Measurements from ENCODE around the gene MEIS2.

The MEIS2 gene

GRCh38 chr15:36886191-36886590 is 214.2 kb downstream of the MEIS2 start:
- DNase-seq: no peak

- no peak for DNase-seq
Observed at GRCh38 chr15:36885771-36886170, 214.6 kb downstream of the MEIS2 start.

GRCh38 chr15:36884936-36885635 is 215.3 kb downstream of the MEIS2 start:
- DNase-seq: no peak

- DNase-seq: no peak
Observed at GRCh38 chr15:36884518-36884875, 215.9 kb downstream of the MEIS2 start.

GRCh38 chr15:36883713-36884517 is 216.4 kb downstream of the MEIS2 start:
- peak; percentile 81 for DNase-seq

GRCh38 chr15:36882487-36883131 is 217.7 kb downstream of the MEIS2 start:
- DNase-seq: no peak

- DNase-seq: no peak
Observed at GRCh38 chr15:36882056-36882455, 218.3 kb downstream of the MEIS2 start.

- DNase-seq: no peak
Observed at GRCh38 chr15:36881516-36881915, 218.8 kb downstream of the MEIS2 start.

- DNase-seq: no peak
Observed at GRCh38 chr15:36880913-36881460, 219.4 kb downstream of the MEIS2 start.

GRCh38 chr15:36880224-36880912 is 220.0 kb downstream of the MEIS2 start:
- no peak for DNase-seq

GRCh38 chr15:36879568-36880222 is 220.7 kb downstream of the MEIS2 start:
- no peak for DNase-seq

GRCh38 chr15:36878684-36879262 is 221.6 kb downstream of the MEIS2 start:
- no peak for DNase-seq

GRCh38 chr15:36877796-36878683 is 222.3 kb downstream of the MEIS2 start:
- DNase-seq: no peak

GRCh38 chr15:36877294-36877693 is 223.1 kb downstream of the MEIS2 start:
- no peak for DNase-seq

GRCh38 chr15:36875740-36876334 is 224.5 kb downstream of the MEIS2 start:
- no peak for DNase-seq

- DNase-seq: no peak
Observed at GRCh38 chr15:36874930-36875329, 225.4 kb downstream of the MEIS2 start.

GRCh38 chr15:36867436-36867835 is 232.9 kb downstream of the MEIS2 start:
- no peak for DNase-seq

- no peak for DNase-seq
Observed at GRCh38 chr15:36866896-36867295, 233.5 kb downstream of the MEIS2 start.

- no peak for DNase-seq
Observed at GRCh38 chr15:36863570-36863969, 236.8 kb downstream of the MEIS2 start.

GRCh38 chr15:36860792-36861191 is 239.6 kb downstream of the MEIS2 start:
- DNase-seq: no peak

GRCh38 chr15:36858423-36858822 is 241.9 kb downstream of the MEIS2 start:
- no peak for DNase-seq
